GM21737 (cell line): ENCODE measurements around the gene C6orf89.

Experiments
- ATAC-seq: cut with Tn5 transposase; IDR thresholded peaks from one replicate; pipeline ENCODE4 v1.9.1; 2021; ENCODE audit warnings: mild to moderate bottlenecking, moderate library complexity; ENCODE audit not compliant: unreplicated experiment

Gene C6orf89

DNA sequence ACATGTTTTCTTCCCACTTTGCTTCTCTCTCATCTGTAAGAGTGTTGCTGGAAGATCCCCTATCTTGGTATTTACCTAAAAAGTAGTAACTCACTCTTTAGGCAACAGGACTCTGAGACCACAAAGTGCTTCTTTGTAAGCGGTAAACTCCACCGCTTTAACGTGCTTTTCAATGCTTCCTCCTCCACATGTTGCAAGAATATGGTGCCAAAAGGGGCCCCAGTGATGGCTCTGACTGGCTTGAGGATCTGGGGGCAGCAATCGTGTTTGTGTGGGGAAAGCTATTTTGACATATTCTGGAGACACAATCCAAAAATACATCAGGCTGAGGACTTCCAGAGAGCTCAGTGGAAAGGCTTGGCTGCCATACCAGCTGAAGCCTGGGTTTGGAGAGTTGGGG lies 34.1 kb upstream of the C6orf89 start:
- no peak for ATAC-seq

DNA sequence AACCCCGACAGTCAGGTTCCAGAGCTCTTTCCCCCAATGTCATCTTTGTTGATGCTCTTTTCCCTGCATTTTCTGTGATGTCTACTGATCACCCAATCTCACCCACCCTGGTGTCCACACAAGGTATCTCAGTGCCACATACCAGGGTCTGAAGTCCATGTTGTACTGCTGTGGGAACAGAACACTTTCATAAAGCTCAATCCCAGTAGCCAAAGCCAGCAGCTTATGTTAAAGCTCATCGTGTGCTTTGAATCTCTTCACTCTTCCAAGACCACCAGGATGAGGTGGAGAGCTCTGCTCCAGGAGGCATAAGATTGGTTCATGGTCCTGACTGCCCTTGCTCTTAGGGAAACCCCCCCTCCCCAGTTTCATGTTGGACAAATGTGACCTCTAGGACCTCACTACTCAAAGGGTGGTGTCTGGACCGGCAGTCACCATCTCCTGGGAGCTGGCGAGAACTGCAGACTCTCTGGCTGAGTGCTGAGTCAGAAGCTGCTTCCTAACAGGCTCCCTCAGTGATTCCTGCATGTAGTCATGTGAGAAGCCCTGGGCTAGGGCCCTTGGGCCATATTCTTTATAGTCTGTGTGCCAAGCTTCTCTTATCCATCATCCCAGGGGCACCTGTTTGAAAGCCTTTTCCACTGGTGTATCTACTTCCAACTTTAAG lies 33.1 kb upstream of the C6orf89 start:
- no peak for ATAC-seq

GRCh38 chr6:36853325-36853724 lies 32.4 kb upstream of the C6orf89 start:
- no peak for ATAC-seq

DNA sequence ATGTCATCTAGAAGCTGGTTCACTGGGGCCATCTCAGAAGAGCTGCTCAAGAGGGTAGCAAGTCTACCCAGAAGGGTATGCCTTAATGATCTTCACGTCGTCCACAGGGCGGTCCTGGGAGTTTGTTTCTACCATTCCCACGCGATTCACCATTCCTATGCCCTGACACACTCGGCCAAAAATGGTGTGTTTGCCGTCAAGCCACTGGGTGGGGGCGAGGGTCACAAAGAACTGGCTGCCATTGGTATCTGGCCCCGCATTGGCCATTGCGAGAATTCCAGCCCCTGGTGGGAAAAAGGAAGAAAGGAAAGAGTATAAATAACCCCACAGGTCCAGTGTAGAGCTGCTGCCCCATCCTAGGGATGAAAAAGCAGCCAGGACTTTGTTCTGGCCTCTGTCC lies 30.0 kb upstream of the C6orf89 start:
- ATAC-seq: no peak

DNA sequence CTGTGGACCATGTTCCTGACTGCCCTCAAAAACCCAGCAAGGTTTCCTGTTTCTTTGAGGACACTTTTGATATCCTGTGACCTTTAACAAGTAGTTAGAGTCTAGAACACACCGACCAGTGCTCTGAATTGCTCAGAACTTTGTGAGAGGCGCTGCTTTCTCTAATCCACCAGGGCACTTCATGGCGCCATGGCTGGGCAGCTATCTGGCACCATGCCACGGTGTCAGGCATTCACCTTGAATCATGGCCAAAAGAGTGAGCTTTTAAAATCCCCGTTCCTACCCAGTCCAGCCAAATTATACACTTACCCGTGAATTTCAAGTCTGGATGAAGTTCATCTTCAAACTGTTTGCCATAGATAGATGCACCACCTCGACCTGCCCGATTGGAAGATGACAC lies 29.5 kb upstream of the C6orf89 start:
- ATAC-seq: no peak

DNA sequence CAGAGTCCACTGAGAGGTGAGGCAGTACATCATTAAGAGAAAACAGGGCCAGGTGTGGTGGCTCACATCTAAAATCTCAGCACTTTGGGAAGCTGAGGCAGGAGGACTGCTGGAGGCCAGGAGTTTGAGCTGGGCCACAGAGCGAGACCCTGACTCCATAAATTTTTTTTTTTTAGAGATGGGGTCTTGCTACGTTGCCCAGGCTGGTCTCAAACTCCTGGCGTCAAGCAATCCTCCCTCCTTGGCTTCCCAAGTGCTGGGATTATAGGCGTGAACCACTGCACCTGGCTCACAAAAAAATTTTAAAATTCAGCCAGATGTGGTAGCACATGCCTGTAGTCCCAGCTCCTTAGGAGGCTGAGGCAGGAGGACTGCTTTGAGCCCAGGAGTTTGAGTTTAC lies 28.4 kb upstream of the C6orf89 start:
- no peak for ATAC-seq

GRCh38 chr6:36858407-36858981 lies 27.3 kb upstream of the C6orf89 start:
- no peak for ATAC-seq

GRCh38 chr6:36860126-36860525 lies 25.6 kb upstream of the C6orf89 start:
- ATAC-seq: no peak

DNA sequence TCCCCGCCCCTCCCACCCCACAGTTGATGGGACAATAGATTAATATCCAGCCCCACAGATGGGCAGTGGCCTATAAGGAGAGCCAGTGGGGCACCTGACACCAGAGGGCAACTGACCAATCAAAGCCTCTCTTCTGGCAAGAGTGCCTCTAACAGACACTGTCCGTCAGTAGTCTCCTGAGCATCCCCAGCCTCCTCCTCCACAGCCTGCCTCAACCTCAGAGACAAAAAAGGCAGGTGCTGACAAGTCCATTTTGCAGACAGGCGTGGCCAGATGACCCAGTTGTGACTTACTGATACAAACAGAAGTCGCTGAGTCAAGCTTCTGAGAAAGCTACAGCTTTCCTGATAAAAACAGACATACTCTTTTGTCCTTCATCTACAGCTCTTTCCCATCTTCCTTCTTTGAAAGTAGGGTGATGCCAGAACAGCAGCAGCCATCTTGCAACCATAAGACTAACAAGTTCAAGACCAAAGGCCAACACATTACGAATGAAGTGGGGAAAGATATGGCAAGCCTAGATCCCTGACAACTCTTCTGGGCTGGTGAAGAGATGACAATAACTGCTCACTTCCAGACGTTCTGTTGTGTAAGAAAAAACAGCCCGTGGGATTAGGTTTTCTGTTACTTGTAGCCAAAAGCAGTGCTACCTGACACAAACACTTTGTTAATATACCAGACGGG lies 23.4 kb upstream of the C6orf89 start:
- no peak for ATAC-seq

GRCh38 chr6:36862848-36863382 lies 22.8 kb upstream of the C6orf89 start:
- no peak for ATAC-seq

GRCh38 chr6:36863670-36864540 lies 21.8 kb upstream of the C6orf89 start:
- no peak for ATAC-seq

DNA sequence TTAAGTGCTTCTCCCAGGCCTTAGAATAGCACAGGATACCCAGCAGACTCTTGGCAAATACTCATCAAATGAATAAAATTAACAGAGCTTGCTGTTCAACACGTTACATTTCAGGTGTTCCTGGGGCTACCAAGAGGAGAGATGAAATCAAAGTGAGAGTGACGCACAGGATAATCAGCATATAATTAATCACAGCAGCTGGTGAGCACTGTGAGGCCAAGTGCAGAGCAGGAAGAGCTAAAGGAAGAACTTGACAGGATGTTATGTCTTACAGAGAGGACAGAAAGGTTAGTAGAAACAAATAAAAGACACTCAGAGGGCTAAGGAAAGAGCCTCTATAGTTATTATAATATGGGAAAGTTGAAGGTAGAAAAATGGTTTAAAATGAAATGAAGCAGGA lies 19.9 kb upstream of the C6orf89 start:
- no peak for ATAC-seq

- ATAC-seq: no peak
Observed at GRCh38 chr6:36867471-36868224, 18.1 kb upstream of the C6orf89 start.

DNA sequence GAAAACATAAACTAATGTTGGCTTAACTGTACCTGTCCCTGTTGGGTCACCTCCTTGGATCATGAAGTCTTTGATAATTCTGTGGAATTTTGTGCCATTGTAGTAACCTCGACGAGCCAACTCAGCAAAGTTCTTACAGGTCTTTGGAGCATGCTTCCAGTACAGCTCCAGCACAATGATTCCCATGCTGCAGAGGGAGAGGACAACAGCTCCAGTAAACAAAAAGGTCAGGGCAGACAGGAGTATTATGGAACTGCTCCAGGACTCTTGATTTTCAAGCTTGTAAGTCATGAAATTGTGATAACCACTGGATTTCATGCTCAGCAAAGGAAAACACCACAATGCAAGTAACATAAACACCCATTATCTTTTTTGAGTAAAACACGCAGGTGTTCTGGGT lies 14.1 kb upstream of the C6orf89 start:
- no peak for ATAC-seq

DNA sequence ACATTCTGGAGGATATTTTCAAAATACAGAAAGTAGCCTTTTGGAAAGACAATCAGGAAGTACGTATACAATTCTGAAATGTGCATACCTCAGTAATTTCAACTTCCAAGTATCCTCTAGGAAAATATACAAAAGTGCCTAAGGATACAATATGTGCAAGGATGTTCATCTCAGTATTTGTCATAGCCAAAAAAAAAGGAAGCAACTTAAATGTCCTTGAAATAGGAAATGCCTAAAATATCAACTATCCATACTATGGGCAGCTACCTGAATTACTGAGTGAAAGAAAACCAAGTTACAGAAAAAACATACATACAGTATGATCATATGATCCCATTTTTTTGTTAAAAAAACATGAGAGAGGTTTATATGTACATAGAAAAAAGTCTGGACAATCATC lies 12.6 kb upstream of the C6orf89 start:
- ATAC-seq: no peak

DNA sequence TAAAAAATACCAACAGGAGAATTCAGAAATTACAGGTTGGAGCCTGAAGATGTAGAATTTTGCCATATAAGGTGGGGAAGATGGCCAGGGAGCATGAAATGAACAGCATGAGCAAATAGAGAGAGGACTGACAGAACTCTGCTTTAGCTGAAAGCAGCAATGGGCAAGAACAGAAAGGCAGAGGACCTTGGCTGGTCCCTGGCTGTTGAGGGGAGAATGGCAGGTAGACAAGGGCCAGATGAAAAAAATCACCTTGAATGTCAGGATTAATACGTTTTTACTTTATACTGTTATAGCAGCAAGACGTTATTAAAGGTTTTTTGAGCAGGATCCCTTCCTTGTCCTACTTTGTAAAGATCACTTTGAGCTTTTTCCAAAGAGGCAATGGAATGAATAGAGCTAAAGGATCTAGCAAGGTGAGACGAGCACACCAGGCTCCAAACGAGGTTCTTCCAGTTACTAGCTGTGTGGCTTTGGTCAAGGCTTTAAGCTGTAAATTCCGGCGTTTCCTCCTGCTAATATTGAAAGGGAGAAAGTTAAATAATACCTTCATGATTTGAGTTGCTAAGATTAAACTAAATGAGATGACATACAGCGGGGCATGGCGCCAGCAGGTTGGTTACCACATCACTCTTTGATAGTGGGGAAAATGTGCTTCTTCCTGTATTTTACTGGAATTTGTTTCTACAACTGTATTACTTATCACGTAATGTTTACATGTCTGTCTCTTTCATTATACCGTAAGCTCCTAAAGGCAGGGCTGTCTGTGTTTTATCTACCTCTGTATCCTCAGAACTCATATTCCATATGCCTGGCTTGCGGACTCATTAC lies 11.9 kb upstream of the C6orf89 start:
- no peak for ATAC-seq

DNA sequence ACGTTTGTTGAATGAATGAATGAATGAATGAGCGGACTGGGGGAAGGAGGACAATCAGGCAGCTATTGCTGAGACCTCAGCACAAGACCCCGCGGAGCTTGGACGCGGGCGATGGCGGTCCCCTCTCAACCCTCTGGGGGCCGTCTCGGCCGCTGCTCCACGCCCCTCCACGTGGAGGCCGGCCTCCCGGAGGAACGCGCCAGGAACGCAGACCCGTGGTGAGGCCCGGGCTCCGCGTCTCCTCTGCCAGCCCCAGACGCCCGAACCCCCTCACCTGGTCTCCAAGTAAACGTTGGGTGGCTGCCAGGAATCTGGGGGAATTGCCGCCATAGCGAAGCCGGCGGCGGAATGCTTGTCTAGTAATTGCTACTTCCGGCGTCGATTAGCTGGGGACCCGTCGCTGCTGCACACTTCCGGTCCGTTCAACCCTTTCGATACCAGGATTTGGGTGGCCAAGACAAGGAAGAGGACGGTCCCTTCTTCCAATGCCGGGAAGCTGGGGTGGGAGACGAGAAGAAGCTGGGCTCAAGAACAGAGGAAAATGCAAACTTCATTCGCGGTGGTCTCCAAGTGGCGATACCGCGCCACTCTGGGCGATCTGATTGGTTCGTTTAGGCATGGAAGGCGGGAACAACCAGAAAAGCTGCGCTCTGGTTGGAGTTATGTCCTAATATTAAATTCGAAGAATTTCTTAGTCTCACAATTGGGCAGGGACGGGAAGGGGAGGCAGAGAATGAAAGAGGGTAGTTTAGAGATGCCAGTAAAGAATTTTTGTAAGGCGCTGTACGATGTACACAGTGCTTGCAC lies 11.1 kb upstream of the C6orf89 start, which contains the start of gene PPIL1:
Gene PPIL1 (minus strand): TSS at position 361 of the 807 bp plus-strand sequence. CDS start 31 bp downstream, at position 330.
- ATAC-seq: peak; percentile 72

DNA sequence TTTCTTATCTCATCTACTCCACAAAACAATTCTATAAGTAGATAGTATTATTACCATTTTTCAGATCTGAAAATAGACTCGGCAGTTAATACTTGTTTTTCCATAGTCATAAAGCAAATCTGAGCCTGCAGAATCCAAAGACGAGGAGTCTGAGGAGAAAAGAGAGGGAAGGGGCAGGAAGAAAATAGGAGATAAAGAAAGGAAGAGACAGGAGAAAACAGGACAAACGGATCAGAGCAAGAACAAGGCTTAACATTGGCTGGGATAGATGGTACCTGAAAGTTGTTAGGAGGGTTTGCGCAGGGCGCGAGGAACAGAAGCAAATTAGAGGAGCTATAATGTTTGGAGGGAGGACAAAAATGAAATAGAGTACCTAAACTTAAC lies 10.5 kb upstream of the C6orf89 start:
- ATAC-seq: no peak

- no peak for ATAC-seq
Observed at GRCh38 chr6:36884610-36885009, 1.1 kb upstream of the C6orf89 start.
